ENCODE results near the gene FURIN.

FURIN gene

DNA sequence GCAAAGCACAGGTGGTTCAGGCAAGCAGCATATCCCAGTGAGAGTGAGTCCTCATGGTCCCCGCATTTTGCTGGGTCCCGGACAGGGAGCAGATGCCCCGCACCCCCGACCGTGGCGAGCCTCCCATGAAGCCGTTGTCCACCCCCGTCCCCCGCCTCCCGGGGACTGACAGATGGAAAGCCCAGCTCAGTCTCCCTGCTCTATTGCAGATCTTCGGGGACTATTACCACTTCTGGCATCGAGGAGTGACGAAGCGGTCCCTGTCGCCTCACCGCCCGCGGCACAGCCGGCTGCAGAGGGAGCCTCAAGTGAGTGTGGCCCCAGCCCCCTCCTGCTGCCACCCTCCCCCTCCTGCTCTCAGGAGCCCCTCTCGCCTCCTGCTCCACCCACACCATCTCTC lies 7.7 kb downstream of the FURIN start:
- no peak overlapping the region for H3K4me3 ChIP-seq (ENCODE audit: insufficient read depth, low read depth, low read length, poor library complexity, severe bottlenecking)
- DNase-seq, result no peak
- peaks cover 26% of the 10 kb centered on the region for H3K4me1 ChIP-seq (ENCODE audit: control insufficient read depth, insufficient read depth, low read length, poor library complexity, severe bottlenecking)
- peaks cover 49% of the 10 kb centered on the region for H3K36me3 ChIP-seq (ENCODE audit: control insufficient read depth, insufficient read depth, low read length)
- H3K9me3 ChIP-seq (ENCODE audit: control insufficient read depth, low read length), result no peaks in the 10 kb centered on the region
- H3K27me3 ChIP-seq (replicated peaks; ENCODE audit: control insufficient read depth, insufficient read depth, low read length, poor library complexity, severe bottlenecking), result no peaks in the 10 kb centered on the region
- no peak overlapping the region for H3K27ac ChIP-seq (ENCODE audit: insufficient read depth, low read length, poor library complexity, severe bottlenecking)

DNA sequence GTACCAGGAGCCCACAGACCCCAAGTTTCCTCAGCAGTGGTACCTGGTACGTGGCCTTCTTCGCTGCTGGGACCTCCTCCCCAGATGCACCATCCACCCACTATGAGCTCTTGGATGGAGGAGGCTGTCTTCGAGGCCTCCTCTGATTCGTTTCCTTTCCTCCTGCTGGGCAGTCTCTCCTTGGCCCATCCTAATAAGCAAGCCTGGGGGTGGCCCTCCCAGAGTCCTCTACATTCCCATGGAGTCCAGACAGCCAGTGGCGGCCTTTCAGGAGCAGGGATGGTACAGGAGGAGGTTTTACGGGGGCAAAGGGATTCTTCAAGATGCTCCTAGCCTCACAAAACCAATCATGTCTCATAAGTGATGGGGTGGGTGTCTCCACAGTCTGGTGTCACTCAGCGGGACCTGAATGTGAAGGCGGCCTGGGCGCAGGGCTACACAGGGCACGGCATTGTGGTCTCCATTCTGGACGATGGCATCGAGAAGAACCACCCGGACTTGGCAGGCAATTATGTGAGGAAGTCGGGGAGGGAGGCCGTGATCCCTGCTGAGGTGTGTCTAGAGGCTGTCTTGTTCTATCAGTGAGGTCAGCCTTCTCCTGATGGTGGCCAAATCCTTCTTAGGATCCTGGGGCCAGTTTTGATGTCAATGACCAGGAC lies 8.3 kb downstream of the FURIN start:
- Histone ChIP-seq H3K27me3 (replicated peaks; ENCODE audit: control insufficient read depth, insufficient read depth, low read length, poor library complexity, severe bottlenecking) (no peaks in the 10 kb centered on the region), H3K4me3 (ENCODE audit: insufficient read depth, low read depth, low read length, poor library complexity, severe bottlenecking) (no peak overlapping the region), H3K36me3 (ENCODE audit: control insufficient read depth, insufficient read depth, low read length) (peaks cover 53% of the 10 kb centered on the region), H3K9me3 (ENCODE audit: control insufficient read depth, low read length) (no peaks in the 10 kb centered on the region), H3K4me1 (ENCODE audit: control insufficient read depth, insufficient read depth, low read length, poor library complexity, severe bottlenecking) (peaks cover 25% of the 10 kb centered on the region), H3K27ac (ENCODE audit: insufficient read depth, low read length, poor library complexity, severe bottlenecking) (no peak overlapping the region)
- no peak for DNase-seq

DNA sequence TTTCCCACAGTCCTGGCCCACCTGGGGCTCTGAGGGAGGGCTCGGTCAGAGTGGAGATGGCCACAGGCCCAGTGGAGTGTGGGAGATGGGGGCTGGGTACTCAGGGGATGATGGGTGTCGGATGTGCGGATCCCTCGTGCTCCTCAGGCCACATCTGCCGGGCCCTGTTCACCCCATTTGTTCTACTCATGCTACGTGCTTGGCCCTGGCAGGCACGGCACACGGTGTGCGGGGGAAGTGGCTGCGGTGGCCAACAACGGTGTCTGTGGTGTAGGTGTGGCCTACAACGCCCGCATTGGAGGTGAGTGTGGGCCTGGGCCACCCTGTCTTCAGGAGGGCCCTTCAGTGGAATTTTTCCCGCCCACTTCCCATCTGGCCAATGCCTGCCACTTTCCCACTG lies 8.9 kb downstream of the FURIN start:
- Histone ChIP-seq H3K9me3 (ENCODE audit: control insufficient read depth, low read length) (no peaks in the 10 kb centered on the region), H3K36me3 (ENCODE audit: control insufficient read depth, insufficient read depth, low read length) (peaks cover 58% of the 10 kb centered on the region), H3K27ac (ENCODE audit: insufficient read depth, low read length, poor library complexity, severe bottlenecking) (no peak overlapping the region), H3K4me3 (ENCODE audit: insufficient read depth, low read depth, low read length, poor library complexity, severe bottlenecking) (no peak overlapping the region), H3K4me1 (ENCODE audit: control insufficient read depth, insufficient read depth, low read length, poor library complexity, severe bottlenecking) (peaks cover 22% of the 10 kb centered on the region), H3K27me3 (replicated peaks; ENCODE audit: control insufficient read depth, insufficient read depth, low read length, poor library complexity, severe bottlenecking) (no peaks in the 10 kb centered on the region)
- no peak for DNase-seq

DNA sequence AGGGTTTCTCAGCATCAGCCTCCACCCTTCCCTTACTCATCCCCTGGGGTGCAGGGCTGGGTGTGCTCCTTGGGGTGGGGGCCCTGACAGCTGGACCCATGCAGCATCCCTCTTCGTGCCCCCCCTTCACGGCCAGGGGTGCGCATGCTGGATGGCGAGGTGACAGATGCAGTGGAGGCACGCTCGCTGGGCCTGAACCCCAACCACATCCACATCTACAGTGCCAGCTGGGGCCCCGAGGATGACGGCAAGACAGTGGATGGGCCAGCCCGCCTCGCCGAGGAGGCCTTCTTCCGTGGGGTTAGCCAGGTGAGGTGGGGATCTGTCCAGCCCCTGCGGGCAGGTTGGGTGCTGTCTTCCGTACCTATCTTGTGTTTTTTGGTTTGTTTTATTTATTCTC lies 9.6 kb downstream of the FURIN start:
- no peak overlapping the region for H3K4me3 ChIP-seq (ENCODE audit: insufficient read depth, low read depth, low read length, poor library complexity, severe bottlenecking)
- no peaks in the 10 kb centered on the region for H3K9me3 ChIP-seq (ENCODE audit: control insufficient read depth, low read length)
- no peak for DNase-seq
- H3K36me3 ChIP-seq (ENCODE audit: control insufficient read depth, insufficient read depth, low read length), result peaks cover 58% of the 10 kb centered on the region
- no peak overlapping the region for H3K27ac ChIP-seq (ENCODE audit: insufficient read depth, low read length, poor library complexity, severe bottlenecking)
- peaks cover 15% of the 10 kb centered on the region for H3K4me1 ChIP-seq (ENCODE audit: control insufficient read depth, insufficient read depth, low read length, poor library complexity, severe bottlenecking)
- H3K27me3 ChIP-seq (replicated peaks; ENCODE audit: control insufficient read depth, insufficient read depth, low read length, poor library complexity, severe bottlenecking), result no peaks in the 10 kb centered on the region

DNA sequence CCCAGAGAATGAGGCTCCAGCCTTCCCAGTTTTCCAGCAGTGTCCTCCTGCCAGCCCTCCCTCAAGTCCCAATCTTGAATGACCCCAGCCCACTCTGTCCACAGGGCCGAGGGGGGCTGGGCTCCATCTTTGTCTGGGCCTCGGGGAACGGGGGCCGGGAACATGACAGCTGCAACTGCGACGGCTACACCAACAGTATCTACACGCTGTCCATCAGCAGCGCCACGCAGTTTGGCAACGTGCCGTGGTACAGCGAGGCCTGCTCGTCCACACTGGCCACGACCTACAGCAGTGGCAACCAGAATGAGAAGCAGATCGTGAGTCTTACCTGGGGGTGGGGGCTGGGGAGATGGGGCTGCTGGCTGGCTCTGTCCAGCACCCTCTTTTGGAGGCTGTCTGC lies 10.3 kb downstream of the FURIN start:
- H3K27me3 ChIP-seq (replicated peaks; ENCODE audit: control insufficient read depth, insufficient read depth, low read length, poor library complexity, severe bottlenecking), result no peaks in the 10 kb centered on the region

DNA sequence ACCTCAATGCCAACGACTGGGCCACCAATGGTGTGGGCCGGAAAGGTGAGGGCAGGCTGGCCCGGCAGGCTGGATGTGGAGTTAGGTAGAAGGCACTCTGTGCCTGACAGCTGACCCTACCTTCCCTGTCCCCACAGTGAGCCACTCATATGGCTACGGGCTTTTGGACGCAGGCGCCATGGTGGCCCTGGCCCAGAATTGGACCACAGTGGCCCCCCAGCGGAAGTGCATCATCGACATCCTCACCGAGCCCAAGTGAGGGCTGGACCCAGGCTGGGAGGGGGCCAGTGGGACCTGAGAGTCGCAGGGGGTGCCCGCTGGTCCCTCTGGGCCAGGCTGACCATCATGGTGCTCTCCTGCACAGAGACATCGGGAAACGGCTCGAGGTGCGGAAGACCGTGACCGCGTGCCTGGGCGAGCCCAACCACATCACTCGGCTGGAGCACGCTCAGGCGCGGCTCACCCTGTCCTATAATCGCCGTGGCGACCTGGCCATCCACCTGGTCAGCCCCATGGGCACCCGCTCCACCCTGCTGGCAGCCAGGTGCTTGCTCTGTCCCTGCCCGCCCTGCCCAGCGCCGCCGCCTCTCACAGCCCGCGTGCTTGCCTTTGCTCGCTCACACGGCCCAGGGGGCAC lies 11.5 kb downstream of the FURIN start:
- H3K4me1 ChIP-seq (ENCODE audit: control insufficient read depth, insufficient read depth, low read length, poor library complexity, severe bottlenecking), result no peaks in the 10 kb centered on the region
- no peaks in the 10 kb centered on the region for H3K27me3 ChIP-seq (replicated peaks; ENCODE audit: control insufficient read depth, insufficient read depth, low read length, poor library complexity, severe bottlenecking)
- no peak overlapping the region for H3K27ac ChIP-seq (ENCODE audit: insufficient read depth, low read length, poor library complexity, severe bottlenecking)
- no peak overlapping the region for H3K4me3 ChIP-seq (ENCODE audit: insufficient read depth, low read depth, low read length, poor library complexity, severe bottlenecking)
- H3K9me3 ChIP-seq (ENCODE audit: control insufficient read depth, low read length), result no peaks in the 10 kb centered on the region
- no peak for DNase-seq
- peaks cover 58% of the 10 kb centered on the region for H3K36me3 ChIP-seq (ENCODE audit: control insufficient read depth, insufficient read depth, low read length)

More for the DNA sequence above, 10.3 kb downstream of the FURIN start:
- DNase-seq, result no peak
- Histone ChIP-seq H3K4me3 (ENCODE audit: insufficient read depth, low read depth, low read length, poor library complexity, severe bottlenecking) (no peak overlapping the region), H3K9me3 (ENCODE audit: control insufficient read depth, low read length) (no peaks in the 10 kb centered on the region), H3K4me1 (ENCODE audit: control insufficient read depth, insufficient read depth, low read length, poor library complexity, severe bottlenecking) (peaks cover 8% of the 10 kb centered on the region), H3K27ac (ENCODE audit: insufficient read depth, low read length, poor library complexity, severe bottlenecking) (no peak overlapping the region), H3K36me3 (ENCODE audit: control insufficient read depth, insufficient read depth, low read length) (peaks cover 58% of the 10 kb centered on the region)

DNA sequence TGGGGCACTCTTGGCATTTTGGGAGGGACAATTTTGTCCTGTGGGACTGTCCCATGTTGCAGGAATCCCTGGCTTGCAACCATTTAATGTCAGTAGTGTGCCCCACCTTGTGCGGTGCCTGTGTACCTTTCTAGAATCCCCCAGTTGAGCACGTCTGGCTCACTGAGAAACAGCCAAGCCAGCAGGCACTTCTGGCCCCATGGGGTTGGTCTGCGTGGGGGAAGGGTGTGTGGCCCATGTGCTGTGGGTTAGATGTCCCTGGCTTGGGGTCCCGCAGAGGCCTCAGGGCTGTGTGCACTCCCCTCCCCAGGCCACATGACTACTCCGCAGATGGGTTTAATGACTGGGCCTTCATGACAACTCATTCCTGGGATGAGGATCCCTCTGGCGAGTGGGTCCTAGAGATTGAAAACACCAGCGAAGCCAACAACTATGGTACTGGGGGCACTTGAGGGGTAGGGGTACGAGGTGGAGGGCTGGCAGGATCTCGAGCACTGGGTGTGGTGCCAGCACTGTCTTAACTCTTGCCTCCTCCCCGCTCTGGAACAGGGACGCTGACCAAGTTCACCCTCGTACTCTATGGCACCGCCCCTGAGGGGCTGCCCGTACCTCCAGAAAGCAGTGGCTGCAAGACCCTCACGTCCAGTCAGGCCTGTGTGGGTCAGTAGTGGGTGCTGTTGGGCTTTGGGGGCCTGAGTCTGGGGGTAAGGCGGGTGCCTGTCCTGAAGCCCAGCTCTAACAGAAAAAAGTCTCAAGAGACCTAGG lies 12.2 kb downstream of the FURIN start:
- no peaks in the 10 kb centered on the region for H3K27me3 ChIP-seq (replicated peaks; ENCODE audit: control insufficient read depth, insufficient read depth, low read length, poor library complexity, severe bottlenecking)
- H3K4me3 ChIP-seq (ENCODE audit: insufficient read depth, low read depth, low read length, poor library complexity, severe bottlenecking), result no peak overlapping the region
- H3K36me3 ChIP-seq (ENCODE audit: control insufficient read depth, insufficient read depth, low read length), result peaks cover 58% of the 10 kb centered on the region
- no peak for DNase-seq
- no peaks in the 10 kb centered on the region for H3K9me3 ChIP-seq (ENCODE audit: control insufficient read depth, low read length)
- no peak overlapping the region for H3K27ac ChIP-seq (ENCODE audit: insufficient read depth, low read length, poor library complexity, severe bottlenecking)
- no peaks in the 10 kb centered on the region for H3K4me1 ChIP-seq (ENCODE audit: control insufficient read depth, insufficient read depth, low read length, poor library complexity, severe bottlenecking)

DNA sequence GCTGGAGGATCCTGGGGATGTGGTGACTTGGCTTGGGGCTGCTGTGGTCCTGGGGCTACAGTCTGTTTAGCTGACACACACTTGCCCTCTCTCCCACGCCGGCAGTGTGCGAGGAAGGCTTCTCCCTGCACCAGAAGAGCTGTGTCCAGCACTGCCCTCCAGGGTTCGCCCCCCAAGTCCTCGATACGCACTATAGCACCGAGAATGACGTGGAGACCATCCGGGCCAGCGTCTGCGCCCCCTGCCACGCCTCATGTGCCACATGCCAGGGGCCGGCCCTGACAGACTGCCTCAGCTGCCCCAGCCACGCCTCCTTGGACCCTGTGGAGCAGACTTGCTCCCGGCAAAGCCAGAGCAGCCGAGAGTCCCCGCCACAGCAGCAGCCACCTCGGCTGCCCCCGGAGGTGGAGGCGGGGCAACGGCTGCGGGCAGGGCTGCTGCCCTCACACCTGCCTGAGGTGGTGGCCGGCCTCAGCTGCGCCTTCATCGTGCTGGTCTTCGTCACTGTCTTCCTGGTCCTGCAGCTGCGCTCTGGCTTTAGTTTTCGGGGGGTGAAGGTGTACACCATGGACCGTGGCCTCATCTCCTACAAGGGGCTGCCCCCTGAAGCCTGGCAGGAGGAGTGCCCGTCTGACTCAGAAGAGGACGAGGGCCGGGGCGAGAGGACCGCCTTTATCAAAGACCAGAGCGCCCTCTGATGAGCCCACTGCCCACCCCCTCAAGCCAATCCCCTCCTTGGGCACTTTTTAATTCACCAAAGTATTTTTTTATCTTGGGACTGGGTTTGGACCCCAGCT lies 13.0 kb downstream of the FURIN start:
- DNase-seq, result no peak
- Histone ChIP-seq H3K36me3 (ENCODE audit: control insufficient read depth, insufficient read depth, low read length) (peaks cover 56% of the 10 kb centered on the region), H3K4me1 (ENCODE audit: control insufficient read depth, insufficient read depth, low read length, poor library complexity, severe bottlenecking) (no peaks in the 10 kb centered on the region), H3K27me3 (replicated peaks; ENCODE audit: control insufficient read depth, insufficient read depth, low read length, poor library complexity, severe bottlenecking) (no peaks in the 10 kb centered on the region), H3K27ac (ENCODE audit: insufficient read depth, low read length, poor library complexity, severe bottlenecking) (no peak overlapping the region), H3K4me3 (ENCODE audit: insufficient read depth, low read depth, low read length, poor library complexity, severe bottlenecking) (no peak overlapping the region), H3K9me3 (ENCODE audit: control insufficient read depth, low read length) (no peaks in the 10 kb centered on the region)

DNA sequence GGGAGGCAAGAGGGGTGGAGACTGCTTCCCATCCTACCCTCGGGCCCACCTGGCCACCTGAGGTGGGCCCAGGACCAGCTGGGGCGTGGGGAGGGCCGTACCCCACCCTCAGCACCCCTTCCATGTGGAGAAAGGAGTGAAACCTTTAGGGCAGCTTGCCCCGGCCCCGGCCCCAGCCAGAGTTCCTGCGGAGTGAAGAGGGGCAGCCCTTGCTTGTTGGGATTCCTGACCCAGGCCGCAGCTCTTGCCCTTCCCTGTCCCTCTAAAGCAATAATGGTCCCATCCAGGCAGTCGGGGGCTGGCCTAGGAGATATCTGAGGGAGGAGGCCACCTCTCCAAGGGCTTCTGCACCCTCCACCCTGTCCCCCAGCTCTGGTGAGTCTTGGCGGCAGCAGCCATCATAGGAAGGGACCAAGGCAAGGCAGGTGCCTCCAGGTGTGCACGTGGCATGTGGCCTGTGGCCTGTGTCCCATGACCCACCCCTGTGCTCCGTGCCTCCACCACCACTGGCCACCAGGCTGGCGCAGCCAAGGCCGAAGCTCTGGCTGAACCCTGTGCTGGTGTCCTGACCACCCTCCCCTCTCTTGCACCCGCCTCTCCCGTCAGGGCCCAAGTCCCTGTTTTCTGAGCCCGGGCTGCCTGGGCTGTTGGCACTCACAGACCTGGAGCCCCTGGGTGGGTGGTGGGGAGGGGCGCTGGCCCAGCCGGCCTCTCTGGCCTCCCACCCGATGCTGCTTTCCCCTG lies 13.8 kb downstream of the FURIN start:
- no peak for DNase-seq
- H3K9me3 ChIP-seq (ENCODE audit: control insufficient read depth, low read length), result no peaks in the 10 kb centered on the region
- H3K36me3 ChIP-seq (ENCODE audit: control insufficient read depth, insufficient read depth, low read length), result peaks cover 48% of the 10 kb centered on the region
- no peaks in the 10 kb centered on the region for H3K27me3 ChIP-seq (replicated peaks; ENCODE audit: control insufficient read depth, insufficient read depth, low read length, poor library complexity, severe bottlenecking)
- no peak overlapping the region for H3K27ac ChIP-seq (ENCODE audit: insufficient read depth, low read length, poor library complexity, severe bottlenecking)
- no peak overlapping the region for H3K4me3 ChIP-seq (ENCODE audit: insufficient read depth, low read depth, low read length, poor library complexity, severe bottlenecking)
- H3K4me1 ChIP-seq (ENCODE audit: control insufficient read depth, insufficient read depth, low read length, poor library complexity, severe bottlenecking), result no peaks in the 10 kb centered on the region

Measured in effector memory CD4-positive, alpha-beta T cell (primary cell).